TTC549 (cell line): Measurements from ENCODE around the gene AKAP6.

Experiments used
- FAIRE-seq: peaks from 2 replicates; lab custom pipeline; 2012; peaks lifted over from hg19 to GRCh38; lab: Jason Lieb, UNC

The AKAP6 gene

DNA sequence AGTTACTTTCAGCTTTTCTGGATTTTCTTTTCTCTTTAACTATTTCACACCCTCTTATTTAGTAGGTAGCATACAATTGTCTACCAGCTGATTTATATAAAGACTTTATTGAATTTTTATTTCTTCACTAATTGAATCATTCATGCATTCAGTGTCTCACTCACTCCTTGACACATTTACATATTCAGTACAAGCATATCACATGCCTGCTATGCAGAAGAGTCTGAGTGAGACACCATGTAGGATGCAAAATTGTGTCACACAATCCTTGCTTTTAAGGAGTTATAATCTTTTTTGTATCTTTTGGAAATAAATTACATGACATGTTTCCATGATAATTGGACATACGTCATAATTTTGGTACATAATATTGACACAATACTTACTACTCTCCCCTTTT lies 83.0 kb downstream of the AKAP6 start:
- no peak for FAIRE-seq

GRCh38 chr14:32412532-32412931 lies 83.4 kb downstream of the AKAP6 start:
- no peak for FAIRE-seq

- FAIRE-seq: no peak
Measured at GRCh38 chr14:32413967-32414640, 85.0 kb downstream of the AKAP6 start.

DNA sequence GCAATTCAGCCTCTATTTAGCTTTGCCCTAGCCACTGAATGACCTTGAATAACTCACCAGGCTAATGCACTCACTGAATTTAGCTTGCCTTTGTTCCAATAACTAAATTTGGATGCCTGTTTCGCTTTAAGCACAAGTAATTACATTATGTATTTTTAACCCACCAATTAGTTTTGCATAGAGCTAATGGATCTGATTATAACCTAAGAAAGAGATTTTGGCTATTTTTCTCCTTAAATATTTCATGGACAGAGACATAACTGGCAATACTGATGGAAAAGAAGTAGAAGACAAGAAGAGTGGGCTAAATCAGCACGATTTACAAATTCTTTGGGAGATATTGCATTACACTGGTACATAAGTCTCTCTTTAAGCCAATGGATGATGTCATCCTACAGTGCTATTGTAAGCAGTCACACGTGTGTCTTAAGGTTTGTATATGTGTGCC lies 85.7 kb downstream of the AKAP6 start:
- FAIRE-seq: no peak

- FAIRE-seq: no peak
Measured at GRCh38 chr14:32417956-32418552, 89.0 kb downstream of the AKAP6 start.

DNA sequence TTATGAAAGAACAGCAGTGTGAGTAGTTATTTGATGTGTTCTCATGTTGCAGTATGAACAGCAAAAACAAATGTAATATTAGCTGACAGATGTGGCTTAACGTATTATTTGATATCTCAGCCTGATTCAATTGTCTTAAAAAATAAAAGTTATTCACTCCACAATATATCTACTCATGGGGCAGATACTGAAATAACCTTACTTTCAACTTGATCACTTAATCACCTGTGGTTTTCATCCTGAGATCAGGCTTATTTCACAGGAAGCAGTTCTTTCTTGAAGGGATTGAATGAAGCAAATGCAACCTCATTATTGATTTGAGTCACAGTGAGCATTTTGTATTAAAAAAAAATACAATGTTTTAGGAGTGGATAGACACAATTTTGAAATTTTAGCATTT lies 90.3 kb downstream of the AKAP6 start:
- no peak for FAIRE-seq

DNA sequence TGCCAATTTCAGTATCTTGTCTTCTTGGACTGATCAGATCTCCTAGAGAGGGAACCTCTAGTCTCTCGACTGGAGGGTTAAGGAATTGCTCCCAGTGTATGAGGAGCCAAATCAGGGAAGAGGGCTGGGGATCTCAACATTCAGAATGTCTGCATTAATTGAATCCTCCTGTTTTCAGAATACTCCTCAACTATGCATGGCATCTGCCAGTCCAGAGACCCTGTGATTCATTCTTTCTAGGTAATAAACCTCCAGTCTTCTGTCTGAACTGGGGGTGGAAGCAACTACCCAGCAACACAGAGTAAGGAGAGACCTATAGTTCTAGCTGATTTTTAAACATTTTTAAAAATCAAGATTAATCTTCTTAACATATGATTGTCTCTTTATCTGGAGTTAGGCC lies 92.7 kb downstream of the AKAP6 start:
- no peak for FAIRE-seq

DNA sequence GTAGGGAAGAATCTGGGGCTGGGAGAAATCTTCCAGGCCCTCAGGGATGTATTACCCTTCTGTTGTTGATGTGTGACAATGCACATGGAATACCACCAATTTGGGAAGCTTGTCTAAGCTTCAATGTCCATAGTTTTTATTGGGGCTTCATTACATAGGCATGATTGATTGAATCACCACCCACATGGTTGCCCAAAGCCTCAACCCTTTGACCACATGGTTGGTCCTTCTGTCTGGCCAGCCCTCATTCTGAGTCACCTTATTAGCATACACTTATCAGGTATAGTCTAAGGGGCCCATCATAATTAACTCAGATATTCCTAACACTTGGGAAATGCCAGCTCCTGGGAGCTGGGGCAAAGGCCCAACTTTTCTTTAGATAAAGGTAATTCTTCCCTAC lies 93.3 kb downstream of the AKAP6 start:
- FAIRE-seq: no peak

DNA sequence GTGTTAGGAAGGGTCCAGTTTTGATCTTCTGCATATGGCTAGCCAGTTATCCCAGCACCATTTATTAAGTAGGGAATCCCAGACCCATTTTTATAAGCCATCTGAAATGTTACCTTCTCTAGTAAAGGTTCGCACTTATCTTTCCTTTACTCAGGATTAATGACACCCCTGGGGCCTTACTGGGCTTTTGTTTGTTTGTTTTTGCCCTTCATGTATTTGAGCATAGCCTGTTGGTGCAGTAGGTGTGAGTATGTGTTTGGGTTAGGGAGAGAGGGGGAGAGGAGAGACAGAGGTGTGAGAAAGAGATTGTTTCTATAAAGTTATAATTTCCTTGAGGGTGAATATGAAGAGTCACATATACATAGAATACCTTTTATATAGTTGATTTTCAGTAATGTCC lies 96.9 kb downstream of the AKAP6 start:
- no peak for FAIRE-seq

DNA sequence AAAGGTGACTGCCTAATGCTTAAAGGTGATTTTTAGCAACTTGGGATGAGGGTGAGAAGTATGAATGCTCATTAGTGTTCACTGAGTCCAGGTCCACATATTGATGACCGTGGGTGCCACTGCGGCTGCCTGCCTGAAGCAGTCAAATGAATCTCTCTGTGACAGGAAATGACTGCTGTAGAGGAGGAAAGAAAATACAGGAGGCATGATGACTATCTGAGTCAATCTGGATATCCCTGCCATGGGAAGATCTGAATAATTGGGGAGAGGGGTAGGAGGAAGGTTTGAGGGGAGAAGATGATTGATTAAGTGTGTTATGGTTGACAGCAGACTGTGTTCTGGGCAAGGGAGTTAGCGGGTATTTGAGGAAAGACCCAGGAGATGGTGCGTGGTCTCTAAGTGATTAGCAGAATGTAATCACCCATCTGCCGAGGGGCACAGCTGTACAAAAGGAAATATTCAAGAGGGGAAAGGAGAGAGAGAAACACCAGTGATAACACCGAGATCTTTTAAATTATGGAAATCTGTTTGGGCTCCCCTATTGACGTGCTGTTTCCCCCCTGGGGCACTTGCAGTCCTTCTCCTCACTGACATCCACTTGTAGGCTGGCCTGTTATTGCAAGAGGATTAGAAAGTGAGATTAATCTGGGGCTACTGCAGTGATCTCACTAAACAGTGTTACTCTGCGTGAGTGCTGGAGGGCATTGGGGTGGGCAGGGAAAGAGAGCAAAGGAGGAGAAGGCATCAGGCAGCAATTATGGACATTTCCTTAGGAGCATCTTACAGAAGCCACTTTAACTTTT lies 97.7 kb downstream of the AKAP6 start:
- FAIRE-seq: no peak

DNA sequence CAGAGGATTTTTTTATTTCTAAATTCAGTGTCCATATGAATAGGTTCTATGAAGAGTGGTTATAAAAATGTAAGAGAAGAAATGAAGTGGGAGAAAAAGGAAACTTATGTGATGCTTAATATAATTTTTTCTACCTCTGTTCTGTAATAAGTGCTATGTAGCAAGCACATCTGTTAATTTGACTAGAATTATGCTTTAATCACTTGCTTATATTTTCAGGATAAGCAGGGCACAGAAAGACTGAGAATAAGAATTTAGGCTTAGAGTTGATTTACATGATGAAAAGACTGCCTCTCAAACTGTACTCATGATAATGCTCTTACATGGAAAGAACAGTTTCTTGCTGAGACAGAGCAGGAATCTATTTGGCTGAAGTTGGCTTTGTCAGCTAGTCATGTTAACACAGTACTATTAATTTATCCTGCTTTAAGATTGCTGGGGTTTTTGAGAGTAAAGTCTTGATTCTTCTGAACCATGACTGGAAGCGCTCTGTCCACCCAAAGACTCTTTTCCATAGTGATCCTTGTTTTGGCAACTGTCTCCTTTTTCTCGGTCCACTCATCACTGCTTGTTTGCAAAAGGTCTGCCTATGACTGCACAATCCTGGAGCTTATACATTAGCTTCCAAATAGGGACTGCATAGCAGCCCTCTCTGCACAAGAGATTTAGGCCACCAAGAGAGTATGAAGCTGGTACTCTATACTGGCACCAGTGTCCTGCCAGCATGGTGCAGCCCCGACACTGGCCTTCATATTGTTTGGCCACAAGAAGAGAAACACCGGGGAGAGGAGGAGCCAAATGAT lies 98.8 kb downstream of the AKAP6 start:
- peak; percentile 90 for FAIRE-seq

GRCh38 chr14:32428875-32429274 lies 99.8 kb downstream of the AKAP6 start:
- FAIRE-seq: no peak

DNA sequence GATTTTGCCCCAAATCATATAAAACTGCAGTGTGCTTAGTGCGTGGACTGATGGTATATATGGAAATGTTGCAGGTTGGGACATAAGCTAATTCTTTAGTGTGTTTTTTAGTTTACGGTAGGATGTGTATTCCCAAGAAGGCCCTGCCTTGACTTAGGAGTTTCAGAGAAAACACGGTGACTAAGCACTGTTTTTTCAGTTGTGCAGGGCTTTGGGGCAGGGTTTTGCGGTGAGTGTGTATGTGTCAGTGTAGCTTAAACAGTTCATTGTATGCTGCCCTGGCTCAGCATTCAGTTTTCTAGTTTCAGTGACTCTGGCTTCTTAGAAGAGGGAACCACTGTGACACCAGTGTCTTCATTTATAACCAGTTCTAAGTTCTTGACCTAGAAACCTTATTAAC lies 101.2 kb downstream of the AKAP6 start:
- no peak for FAIRE-seq

- no peak for FAIRE-seq
Measured at GRCh38 chr14:32432813-32433538, 103.9 kb downstream of the AKAP6 start.

- no peak for FAIRE-seq
Measured at GRCh38 chr14:32434180-32434579, 105.1 kb downstream of the AKAP6 start.

- FAIRE-seq: no peak
Measured at GRCh38 chr14:32434880-32435279, 105.8 kb downstream of the AKAP6 start.

GRCh38 chr14:32435411-32435810 lies 106.3 kb downstream of the AKAP6 start:
- no peak for FAIRE-seq

DNA sequence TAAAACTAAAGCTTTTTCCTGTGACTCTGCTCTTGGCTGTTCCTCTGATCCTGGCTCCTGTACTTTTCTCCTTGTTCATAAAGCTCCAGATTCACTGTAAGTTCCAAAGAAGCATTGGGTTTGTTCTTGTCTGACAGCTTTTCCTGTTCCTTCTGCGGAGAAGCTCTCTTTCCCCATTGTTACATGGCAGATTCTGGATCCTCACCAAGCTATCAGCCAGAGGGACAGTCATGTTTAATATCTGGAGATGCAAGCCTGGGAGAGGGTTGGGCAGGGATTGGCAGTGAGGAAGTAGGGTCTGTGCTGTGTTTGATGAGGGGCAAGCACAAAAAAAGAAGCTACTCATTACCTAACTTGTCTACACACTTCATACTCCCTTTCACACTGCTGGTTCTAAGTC lies 107.9 kb downstream of the AKAP6 start:
- FAIRE-seq: no peak

GRCh38 chr14:32438517-32438916 lies 109.4 kb downstream of the AKAP6 start:
- FAIRE-seq: no peak

- FAIRE-seq: no peak
Measured at GRCh38 chr14:32443890-32444661, 115.0 kb downstream of the AKAP6 start.

DNA sequence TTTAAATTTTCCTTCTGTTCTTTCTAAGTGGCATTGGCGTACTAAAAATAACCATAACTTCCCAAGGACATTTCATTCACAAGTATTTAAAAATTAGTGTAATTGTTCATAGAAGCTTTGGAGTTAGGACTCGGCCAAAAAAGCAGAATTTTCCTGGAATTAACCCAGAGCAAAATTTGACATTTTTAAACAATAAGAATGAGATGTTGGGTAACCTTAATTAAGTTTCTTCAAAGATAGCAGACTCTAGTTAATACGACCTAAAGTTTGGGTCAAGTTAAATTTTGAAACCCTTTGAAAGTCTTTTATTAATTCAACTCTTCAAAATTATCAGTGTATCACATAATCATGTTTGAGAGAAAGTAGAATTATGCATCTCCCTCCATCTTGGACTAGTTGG lies 118.3 kb downstream of the AKAP6 start:
- no peak for FAIRE-seq
